ENCODE data around the gene MTLN. TPM values are rescaled to one million over a fixed set of nuclear protein-coding genes. Genes with fewer than 3 reads are reported as not detected.

MTLN gene, protein sequence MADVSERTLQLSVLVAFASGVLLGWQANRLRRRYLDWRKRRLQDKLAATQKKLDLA
- 66.3 and 82.5 TPM in 2 replicates for total RNA-seq

DNA sequence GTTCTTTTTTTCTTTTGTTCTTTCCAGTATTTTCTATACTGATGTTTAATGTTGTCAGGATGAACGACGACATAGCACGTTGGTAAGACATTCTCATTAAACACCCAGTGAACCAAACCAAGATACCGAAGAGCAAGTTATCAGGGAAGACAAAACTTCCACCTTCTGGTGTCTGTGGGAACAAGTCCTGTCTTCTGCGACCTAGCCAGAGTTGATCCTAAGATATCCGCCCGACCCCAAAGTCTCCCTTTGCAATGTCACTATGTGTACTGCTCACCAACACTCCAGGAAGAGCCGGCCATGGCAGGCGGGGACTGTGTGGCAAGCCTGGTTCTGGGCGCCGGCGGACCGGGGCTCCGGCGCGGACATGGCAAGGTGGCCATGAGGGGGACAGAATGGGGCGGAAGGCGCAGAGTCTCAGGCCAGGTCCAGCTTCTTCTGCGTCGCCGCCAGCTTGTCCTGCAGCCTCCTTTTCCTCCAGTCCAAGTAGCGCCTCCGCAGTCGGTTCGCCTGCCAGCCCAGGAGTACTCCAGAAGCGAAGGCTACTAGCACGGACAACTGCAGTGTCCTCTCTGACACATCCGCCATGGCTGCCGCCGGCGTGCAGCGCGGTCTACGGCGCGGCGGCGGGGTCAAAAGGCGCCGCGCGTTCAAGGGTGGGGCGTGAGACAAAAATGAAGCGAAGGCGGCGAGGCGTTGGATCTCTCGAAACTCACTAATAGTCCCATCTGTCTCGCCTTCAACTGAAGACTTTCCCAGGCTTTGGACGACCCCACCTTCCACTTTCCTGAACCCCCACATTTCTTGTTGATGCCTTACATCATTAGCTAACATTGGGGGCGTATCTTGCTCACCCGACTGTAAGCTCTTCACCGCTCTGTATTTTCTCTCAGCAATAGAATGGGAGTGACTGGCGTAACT is at the start of gene MTLN:
Gene MTLN, minus strand, starts transcription at position 610 of the 921 bp plus-strand sequence. Its CDS starts 22 bp downstream, at position 588.

DNA sequence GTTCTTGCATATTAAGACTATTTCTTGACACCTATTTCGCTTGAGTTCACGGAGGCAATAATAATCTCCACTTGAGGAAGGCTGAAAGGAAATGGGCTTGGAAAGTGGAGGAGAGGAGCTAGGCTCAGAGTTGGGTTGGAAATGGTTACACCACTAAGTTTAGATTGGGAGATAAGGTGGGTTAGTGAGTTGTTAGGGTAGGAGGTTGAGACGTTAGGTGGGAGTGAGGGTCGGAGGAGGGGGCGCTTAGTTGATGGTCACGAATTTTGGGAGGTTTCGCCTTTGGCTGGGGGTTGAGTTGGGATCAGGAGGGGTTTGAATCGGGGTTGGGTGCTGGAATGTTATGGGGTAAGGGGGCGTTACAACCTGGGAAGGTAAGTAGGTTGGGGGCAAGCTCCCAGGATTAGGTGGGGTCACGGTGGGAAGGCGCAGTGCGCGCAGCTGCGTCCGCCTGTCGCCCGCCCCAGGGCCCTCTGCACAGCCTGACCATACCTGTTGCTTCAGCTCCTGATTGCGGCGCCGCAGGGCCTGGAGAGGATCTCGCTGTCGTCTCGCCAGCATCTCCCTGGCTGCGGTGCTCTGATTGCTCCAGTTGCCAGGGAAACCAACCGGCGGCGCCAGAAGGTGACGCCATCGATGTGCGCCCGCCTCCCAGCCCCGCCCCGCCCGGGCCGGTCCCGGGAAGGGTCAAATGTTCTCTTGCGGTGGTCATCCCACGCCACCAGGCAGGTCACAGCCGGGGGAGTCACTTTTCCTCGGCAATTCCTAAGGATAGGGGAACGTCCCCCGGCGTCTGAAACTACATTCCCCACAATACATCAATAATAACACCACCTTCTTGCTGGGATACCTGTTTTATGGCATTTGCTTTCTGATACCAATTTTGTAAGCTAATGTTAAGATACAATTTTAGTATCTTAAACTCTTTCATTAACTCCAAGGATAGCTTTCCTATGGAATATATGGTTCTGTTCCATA is 7.7 kb downstream of the MTLN start, which contains the start of gene NPHP1:
Gene NPHP1, minus strand, starts transcription at position 606 of the 978 bp plus-strand sequence. Its CDS starts 45 bp downstream, at position 561.

Other genes starting within 250 kb of the MTLN start
- gene MALL, start 96.7 kb downstream of the MTLN start, total RNA-seq: 17.4 and 62.2 TPM in 2 replicates
- 3.7 and 6.7 TPM in 2 replicates for gene NPHP1, start 7.5 kb downstream of the MTLN start, total RNA-seq